Spinal cord (tissue), 10 donors: ENCODE results near the gene APOBR. TPM values are rescaled to one million over a fixed set of nuclear protein-coding genes. Genes with fewer than 3 reads are reported as not detected.
"Not testable (repeated sequence)": the region's sequence is repeated elsewhere in the genome, so short reads cannot be mapped to it uniquely, and the experiment has no call there.

Experiments used
- DNase-seq, 6 donors: peaks; one replicate each; pipeline versions ENCODE4 v3.0.0 to v3.0.0-alpha.2; 2013 to 2015; ENCODE audit warnings: low spot score in 6 of 6, low read depth in 4 of 6
- H3K27ac ChIP-seq: one replicate; pipeline ENCODE4 v1.5.1; 2013; ENCODE audit warnings: low read depth, low read length, control low read depth
- H3K27me3 ChIP-seq: one replicate; pipeline ENCODE4 v1.6.1; 2013; ENCODE audit warnings: low read length; ENCODE audit not compliant: control insufficient read depth, insufficient read depth
- H3K36me3 ChIP-seq: one replicate; pipeline ENCODE4 v1.6.1; 2013; ENCODE audit warnings: low read length; ENCODE audit not compliant: control insufficient read depth, insufficient read depth
- H3K4me1 ChIP-seq: one replicate; pipeline ENCODE4 v1.6.1; 2013; ENCODE audit warnings: low read length; ENCODE audit not compliant: control insufficient read depth, insufficient read depth
- H3K4me3 ChIP-seq: one replicate; pipeline ENCODE4 v1.5.1; 2013; ENCODE audit warnings: low read depth, low read length, control low read depth
- H3K9me3 ChIP-seq: one replicate; pipeline ENCODE4 v1.6.1; 2013; ENCODE audit warnings: low read length; ENCODE audit not compliant: control insufficient read depth, insufficient read depth
- WGBS: methylation state at CpG from one replicate; pipeline ENCODE4 v1.1.5; 2013; ENCODE audit warnings: missing lambda C conversion rate; ENCODE audit not compliant: insufficient coverage; 5-methylcytosine and 5-hydroxymethylcytosine counted together
- polyA plus RNA-seq, 2 donors: library from polyadenylated mRNA; unstranded; fragments of 120-200 nt; gene quantifications; one replicate each; pipeline ENCODE4 v1.2.1, GENCODE V29; 2013; ENCODE audit not compliant: insufficient read length in 2 of 2
- total RNA-seq, 2 donors: library from RNA; depleted of rRNA in 1 of 2; stranded (reverse); fragments of 120-200 nt in 1 of 2; fragments of >200 nt in 1 of 2; gene quantifications; one replicate each; pipeline versions ENCODE4 v1.2.3 to v1.2.4, GENCODE V29; 2013 to 2014
- donor health status: healthy.

APOBR gene
- total and polyA plus RNA-seq, 4 donors, result 0.17 to 0.99 (median 0.90) TPM

GRCh38 chr16:28483361-28483760, 11.1 kb upstream of the APOBR start:
- 100% methylated on average over 3 of the region's 5 CpGs for WGBS
- not testable (repeated sequence) for H3K27me3 ChIP-seq, H3K4me1 ChIP-seq, H3K9me3 ChIP-seq, H3K27ac ChIP-seq, H3K4me3 ChIP-seq, DNase-seq
- H3K36me3 ChIP-seq, result peaks cover 69% of the 10 kb centered on the region

DNA sequence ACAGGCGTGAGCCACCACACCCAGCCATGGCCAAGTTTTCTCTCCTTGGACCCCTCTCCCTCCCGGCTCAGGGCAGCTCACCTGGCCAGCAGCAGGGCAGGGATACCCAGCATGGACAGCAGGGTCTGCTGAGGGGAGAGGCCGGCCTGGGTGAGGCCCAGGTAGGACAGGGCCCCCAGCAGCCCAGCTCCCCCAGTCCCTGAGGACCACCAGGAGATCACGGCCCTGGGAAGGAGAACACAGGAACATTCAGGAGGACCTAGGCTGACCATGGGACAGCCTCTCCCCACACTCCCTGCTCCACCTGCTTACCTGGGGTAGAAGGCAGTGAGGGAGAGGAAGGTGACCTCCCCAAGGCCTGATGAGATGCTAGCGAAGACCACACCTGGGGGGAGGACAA, 8.2 kb upstream of the APOBR start:
- H3K4me1 ChIP-seq, result peaks cover 8% of the 10 kb centered on the region
- H3K36me3 ChIP-seq, result peaks cover 57% of the 10 kb centered on the region
- H3K27me3 ChIP-seq, result no peaks in the 10 kb centered on the region
- DNase-seq, result no peak
- 100% methylated on average over 5 of the region's 5 CpGs for WGBS
- no peak overlapping the region for H3K27ac ChIP-seq
- no peaks in the 10 kb centered on the region for H3K9me3 ChIP-seq
- no peak overlapping the region for H3K4me3 ChIP-seq

DNA sequence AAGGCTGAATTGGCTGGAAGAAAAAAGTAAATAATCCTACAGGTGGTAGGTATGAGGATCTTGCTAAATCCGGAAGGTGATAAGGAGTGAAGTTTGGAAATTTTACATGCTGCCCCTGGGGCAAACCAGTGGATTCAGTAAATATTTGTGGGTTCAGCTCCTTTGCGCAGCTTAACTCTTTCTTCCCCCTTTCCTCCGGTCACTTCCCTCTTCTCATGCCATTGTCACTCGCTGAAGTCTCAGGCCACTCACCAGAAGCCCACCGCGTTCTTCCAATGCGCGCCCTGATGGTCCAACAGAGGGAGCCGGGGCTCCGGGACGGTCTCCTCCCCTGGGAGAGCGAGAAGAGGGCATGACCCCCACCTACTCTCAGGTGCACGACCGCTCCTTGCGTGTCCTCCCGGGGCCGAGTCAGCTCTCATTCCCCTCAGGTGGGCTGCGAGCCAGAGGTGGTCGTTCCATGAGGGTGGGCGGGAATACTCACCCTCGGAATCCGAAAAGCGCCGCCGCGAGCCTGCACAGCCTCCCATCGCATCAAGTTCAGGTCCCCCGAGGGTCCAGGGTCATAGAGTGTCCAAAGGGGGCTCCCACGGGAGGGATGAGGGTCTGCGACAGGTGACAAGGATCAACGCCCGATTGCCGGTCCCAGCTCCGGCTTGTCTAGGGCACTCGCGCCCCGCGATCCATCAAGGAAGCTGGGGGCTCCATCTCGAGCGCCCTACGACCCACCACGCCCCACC, 3.0 kb upstream of the APOBR start:
- Histone ChIP-seq H3K27ac (peak overlapping the region; percentile 97), H3K4me3 (peak overlapping the region; percentile 92), H3K4me1 (peaks cover 8% of the 10 kb centered on the region), H3K9me3 (no peaks in the 10 kb centered on the region), H3K36me3 (peaks cover 22% of the 10 kb centered on the region), H3K27me3 (no peaks in the 10 kb centered on the region)
- peak in 3 of 6 donors; percentile 5 to 53 (median 43) for DNase-seq
- under 1% methylated on average over 33 of the region's 42 CpGs for WGBS

- H3K4me3 ChIP-seq, result peak within 1 kb of the TSS; percentile 92
- H3K27ac ChIP-seq, result peak within 1 kb of the TSS; percentile 97
- H3K9me3 ChIP-seq, result no peaks in the 10 kb centered on the region
- DNase-seq, result peak; percentile 90 to 99 (median 96)
- peaks cover 8% of the 10 kb centered on the region for H3K4me1 ChIP-seq
- H3K36me3 ChIP-seq, result peaks cover 20% of the 10 kb centered on the region
- WGBS, result 0% methylated on average over 19 of the region's 21 CpGs
- H3K27me3 ChIP-seq, result no peaks in the 10 kb centered on the region
Observed at GRCh38 chr16:28491970-28492474, 2.4 kb upstream of the APOBR start, which contains the start of gene CLN3. CLN3 (minus strand) TSS chr16:28492074; CDS start chr16:28491759, 315 bp downstream.

DNA sequence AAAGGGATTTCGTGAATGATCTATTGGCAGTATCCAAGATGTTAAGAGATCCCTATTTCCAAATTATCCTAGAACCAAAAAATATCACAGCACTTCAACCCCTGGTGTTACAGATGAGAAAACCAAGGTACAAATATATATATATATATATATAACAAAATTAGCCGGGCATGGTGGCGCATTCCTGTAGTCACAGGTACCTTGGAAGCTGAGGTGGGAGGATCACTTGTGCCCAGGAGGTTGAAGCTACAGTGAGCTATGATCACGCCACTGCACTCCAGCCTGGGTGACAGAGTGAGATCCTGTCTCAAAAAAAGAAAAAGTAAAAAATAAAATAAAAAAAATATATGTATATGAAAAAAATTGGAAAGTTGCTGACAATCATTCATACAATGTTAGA, 1.9 kb upstream of the APOBR start:
- H3K36me3 ChIP-seq, result peaks cover 16% of the 10 kb centered on the region
- peak overlapping the region; percentile 97 for H3K27ac ChIP-seq
- no peaks in the 10 kb centered on the region for H3K27me3 ChIP-seq
- peaks cover 8% of the 10 kb centered on the region for H3K4me1 ChIP-seq
- WGBS, result no CpG with 5 or more reads among the region's 4 CpGs
- peak overlapping the region; percentile 92 for H3K4me3 ChIP-seq
- H3K9me3 ChIP-seq, result no peaks in the 10 kb centered on the region
- no peak for DNase-seq

DNA sequence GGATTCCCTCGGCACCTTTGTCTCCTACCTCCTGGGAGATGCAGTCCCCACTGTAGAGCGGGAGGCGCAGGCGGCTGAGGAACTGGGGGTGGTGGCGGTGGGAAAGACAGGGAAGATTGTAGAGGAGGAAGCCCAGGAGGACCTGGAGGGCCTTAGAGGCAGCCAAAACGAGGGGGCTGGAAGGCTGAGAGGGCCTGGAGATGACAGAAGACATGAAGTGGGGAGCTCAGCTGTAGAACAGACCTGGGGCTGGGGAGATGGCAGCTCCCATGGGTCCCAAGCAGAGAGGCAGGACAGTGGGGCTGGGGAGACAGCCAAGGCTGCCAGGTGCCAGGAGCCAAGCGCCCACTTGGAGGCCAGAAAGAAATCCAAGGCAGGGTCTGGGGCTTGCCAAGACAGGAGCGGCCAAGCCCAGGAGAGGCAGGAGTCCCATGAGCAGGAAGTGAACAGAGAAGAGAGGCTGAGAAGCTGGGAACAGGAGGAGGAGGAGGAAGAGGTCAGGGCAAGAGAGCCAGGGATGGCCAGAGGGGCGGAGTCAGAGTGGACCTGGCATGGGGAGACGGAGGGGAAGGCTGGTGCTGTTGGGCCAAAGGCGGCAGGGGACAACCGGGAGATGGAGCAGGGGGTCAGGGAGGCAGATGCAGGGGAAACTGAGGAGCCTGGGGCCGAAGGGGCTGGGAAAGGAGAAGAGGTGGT, 803 bp downstream of the APOBR start:
- DNase-seq, result no peak
- Histone ChIP-seq H3K36me3 (no peaks in the 10 kb centered on the region), H3K9me3 (no peaks in the 10 kb centered on the region), H3K27ac (no peak overlapping the region), H3K4me1 (peaks cover 4% of the 10 kb centered on the region), H3K4me3 (no peak overlapping the region), H3K27me3 (no peaks in the 10 kb centered on the region)
- 72% methylated on average over 12 of the region's 13 CpGs for WGBS

DNA sequence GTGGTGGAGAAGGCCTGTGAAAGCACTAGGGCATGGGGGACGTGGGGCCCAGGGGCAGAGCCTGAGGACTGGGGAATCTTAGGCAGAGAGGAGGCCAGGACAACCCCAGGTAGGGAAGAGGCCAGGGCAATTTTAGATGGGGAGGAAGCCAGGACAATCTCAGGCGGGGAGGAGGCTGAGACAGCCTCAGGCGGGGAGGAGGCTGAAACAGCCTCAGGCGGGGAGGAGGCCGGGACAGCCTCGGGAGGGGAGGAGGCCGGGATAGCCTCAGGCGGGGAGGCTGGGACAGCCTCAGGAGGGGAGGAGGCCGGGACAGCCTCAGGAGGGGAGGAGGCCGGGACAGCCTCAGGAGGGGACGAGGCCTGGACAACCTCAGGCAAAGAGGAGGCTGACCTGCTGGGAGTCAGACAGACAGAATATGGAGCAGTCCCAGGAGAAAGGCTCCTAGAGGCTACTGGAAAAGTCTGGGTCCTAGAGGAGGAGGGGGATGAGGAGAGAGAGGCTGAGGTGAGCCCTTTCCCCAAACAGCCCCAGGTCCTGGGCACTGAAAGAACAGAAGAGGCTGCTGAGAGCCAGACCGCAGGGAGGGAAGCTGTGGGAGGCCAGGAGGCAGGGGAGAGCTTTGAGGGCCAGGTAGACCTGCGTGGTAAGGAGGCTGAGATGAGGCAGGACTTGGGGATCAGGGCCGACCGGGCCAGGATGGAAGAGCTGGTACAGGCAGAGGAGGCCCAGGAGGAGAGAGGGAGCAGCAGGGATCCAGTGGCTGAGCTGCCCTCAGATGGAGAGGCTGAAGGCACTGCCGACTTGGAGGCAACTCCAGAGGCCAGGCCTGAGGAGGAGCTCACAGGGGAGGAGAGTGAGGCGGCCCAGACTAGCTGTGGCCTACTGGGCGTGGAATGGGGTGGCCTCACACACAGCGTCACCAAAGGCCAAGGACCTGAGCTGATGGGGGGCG, 1.6 kb downstream of the APOBR start:
- no peaks in the 10 kb centered on the region for H3K9me3 ChIP-seq
- no peak overlapping the region for H3K4me3 ChIP-seq
- DNase-seq, result no peak
- no peaks in the 10 kb centered on the region for H3K36me3 ChIP-seq
- no peaks in the 10 kb centered on the region for H3K27me3 ChIP-seq
- H3K4me1 ChIP-seq, result no peaks in the 10 kb centered on the region
- 83% methylated on average over 20 of the region's 20 CpGs for whole genome bisulfite sequencing
- no peak overlapping the region for H3K27ac ChIP-seq

GRCh38 chr16:28496844-28497243, 2.4 kb downstream of the APOBR start:
- Histone ChIP-seq H3K36me3 (no peaks in the 10 kb centered on the region), H3K4me1 (no peaks in the 10 kb centered on the region), H3K9me3 (no peaks in the 10 kb centered on the region), H3K4me3 (no peak overlapping the region), H3K27ac (no peak overlapping the region), H3K27me3 (no peaks in the 10 kb centered on the region)
- WGBS, result 70% methylated on average over 19 of the region's 19 CpGs
- no peak for DNase-seq

DNA sequence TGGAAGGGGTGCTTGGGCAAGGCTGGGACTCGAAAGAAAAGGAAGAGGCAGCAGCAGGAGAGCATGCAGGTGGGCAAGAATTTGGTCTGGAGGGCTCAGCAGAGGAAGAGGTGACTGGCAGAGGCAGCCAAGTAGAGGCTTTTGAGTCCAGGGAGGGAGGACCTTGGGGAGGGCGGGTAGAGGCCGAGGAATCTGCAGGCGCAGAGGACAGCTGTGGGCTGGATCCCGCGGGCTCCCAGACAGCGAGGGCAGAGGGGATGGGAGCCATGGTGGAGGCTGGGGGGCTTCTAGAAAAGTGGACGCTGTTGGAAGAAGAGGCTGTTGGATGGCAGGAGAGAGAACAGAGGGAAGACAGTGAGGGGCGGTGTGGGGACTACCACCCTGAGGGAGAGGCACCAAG, 2.9 kb downstream of the APOBR start:
- no peak for DNase-seq
- Histone ChIP-seq H3K27me3 (no peaks in the 10 kb centered on the region), H3K9me3 (no peaks in the 10 kb centered on the region), H3K4me3 (no peak overlapping the region), H3K4me1 (no peaks in the 10 kb centered on the region), H3K27ac (no peak overlapping the region), H3K36me3 (no peaks in the 10 kb centered on the region)
- 92% methylated on average over 9 of the region's 9 CpGs for WGBS
